Left cardiac atrium (tissue), 4 donors: ENCODE measurements around the gene NTM. TPM values are rescaled to one million over a fixed set of nuclear protein-coding genes. Genes with fewer than 3 reads are reported as not detected.

Experiments
- ATAC-seq, 2 donors: fragments of 200-7000 bp; cut with Tn5 transposase; one replicate each; pipeline ENCODE4 v1.9.1; 2020; ENCODE audit warnings: mild to moderate bottlenecking in 2 of 2, moderate library complexity in 2 of 2
- DNase-seq: peaks from one replicate; pipeline ENCODE4 v3.0.0-alpha.2; 2020
- intact Hi-C, 2 donors: fragments of 100-400 bp; cut with DNase I; formaldehyde crosslinking; loops; one replicate each; pipeline versions ENCODE4 v1.14.1 to v1.15.1; 2022 to 2023
- total RNA-seq, 2 donors: library from RNA; stranded (reverse); fragmentation: NEBNext Ultra II Directional; extraction: Animal tissue kit (Norgen Biotek cat#: 25700); gene quantifications; one replicate each; pipeline ENCODE4 v1.2.1, GENCODE V29; 2021
- donor health status: DM: no; HTN: yes; CAD: no.
- donor health status: DM: no; HTN: yes; CAD: no; lungs with severe emphysema.
- donor health status: DM: yes; HTN: yes; CAD: no.
- donor health status: Dilated cardiomyopathy.

Gene NTM
- total RNA-seq, 2 donors from 2014 or later, result 21.5 to 37.4 TPM

DNA sequence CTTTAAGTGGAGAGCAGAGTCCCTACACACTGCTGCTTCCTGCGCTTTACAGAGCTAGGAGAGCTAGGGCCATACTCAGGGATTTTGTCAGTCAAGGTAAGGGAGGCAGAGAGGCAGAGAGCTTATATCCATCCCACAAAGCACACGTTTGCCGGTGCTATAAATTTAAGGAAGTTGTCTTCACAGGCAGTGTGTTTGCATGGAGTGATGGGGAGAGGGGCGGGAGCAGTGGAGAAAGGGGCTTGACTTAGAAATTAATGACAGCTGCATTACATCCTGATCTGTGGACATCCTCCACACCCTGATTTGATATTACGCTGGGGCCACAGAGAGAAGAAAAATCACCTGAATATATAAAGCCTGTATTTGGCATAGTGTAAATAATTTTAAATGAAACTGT is 84.1 kb downstream of the NTM start:
- intact Hi-C loops, result no loop called here
- ATAC-seq (no peak), DNase-seq (no peak)

DNA sequence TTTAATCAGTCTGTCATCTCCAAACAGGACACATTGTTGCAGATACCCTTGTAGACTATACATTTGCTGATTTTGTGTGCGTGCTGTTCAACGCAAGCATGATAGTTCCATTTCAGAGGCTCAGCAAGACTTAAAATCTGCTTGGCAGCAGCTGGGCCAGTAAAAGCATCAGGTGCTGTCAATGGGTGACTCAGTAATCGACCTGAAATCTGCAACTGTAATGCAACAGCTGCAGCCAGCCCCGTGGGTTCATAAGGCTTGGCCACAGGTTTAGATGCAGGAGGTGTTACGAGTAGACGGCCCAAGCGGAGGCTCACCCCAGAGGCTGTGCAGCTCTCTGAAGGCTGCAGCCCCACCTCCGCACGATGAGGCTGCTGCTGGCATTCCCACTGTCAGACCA is 84.6 kb downstream of the NTM start:
- DNase-seq (no peak), ATAC-seq (no peak)
- intact Hi-C loops, result no loop called here

DNA sequence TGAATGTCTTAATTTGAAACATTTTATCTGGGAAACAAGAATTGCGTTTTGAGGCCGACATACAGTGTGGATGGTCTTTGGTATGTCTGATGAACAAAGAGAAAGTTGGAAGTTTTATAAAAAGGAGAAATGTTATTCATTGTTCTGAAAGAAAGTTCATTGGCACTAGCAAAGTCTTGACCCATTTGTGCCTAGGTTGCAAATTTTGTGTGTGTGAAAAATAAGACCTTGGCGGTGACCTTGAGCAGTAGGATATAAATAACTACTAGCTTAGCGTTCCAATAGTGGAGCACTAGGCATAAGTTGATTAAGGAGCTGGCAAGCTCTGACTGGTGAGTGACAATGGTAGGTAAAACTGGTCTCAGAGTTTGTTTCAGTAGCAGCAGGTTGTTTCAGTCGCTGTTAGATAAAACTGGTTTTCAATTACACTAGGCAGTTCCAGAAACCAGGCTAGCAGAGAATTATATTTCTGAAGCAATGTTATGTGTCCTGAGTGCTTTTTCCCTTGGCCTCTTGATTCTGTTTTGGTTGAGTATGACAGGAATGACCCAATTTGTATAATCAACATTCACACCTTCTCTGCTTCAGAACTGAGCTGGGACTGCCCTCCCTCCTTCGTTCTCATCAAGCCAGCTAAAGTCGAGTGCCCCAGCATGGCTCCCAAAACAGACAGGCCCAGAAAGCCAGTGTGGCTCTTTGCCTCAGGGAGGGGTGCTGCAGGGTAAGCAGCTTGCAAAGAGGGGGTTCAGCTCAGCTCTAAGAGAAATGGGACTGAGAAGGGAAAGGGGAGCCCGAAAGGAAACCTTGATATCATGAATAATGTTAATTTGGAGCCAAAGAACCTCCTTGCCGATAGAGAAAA is 85.7 kb downstream of the NTM start:
- peak; percentile 58 to 70 for ATAC-seq

DNA sequence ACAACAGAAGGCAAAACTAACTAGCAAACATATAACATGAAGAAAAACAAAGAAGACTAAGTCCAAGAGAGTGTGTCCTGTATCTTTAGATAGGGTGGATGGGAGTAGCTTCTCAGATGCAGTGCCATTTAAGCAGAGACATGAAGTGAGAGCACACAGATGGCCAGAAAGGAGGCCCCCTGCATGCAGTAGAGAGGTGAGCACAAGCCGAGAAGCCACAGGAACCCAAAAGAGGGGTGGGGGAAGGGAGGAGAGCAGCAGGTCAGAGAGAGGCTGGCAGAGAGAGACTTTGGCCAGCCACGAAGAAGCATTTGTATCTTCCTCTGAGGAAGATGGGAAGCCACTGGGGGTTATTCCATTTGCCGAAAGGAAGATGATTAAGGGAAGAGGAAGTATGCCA is 86.7 kb downstream of the NTM start:
- no peak for ATAC-seq
- intact Hi-C loops, result no loop called here
- DNase-seq, result no peak

More for the DNA sequence above, 85.7 kb downstream of the NTM start:
- intact Hi-C loops, result no loop called here
- no peak for DNase-seq

DNA sequence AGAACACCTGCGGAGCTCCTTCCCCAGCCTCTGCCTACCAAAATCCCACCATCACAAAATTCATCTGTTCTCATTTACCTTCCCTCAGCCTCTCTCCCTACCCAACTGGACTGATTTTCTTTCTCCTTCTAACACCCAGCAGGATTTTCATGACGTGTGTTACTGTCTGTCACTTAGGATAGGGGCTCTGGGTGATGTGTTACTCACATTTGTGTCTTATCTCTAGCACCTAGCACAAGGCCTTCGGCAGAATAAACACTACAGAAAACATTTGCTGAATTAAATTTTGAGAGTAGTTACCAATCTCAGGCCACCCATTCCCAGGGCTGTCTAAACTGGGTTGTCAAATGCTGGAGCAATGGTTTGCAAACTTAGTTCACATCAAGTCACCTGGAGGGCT is 88.0 kb downstream of the NTM start:
- intact Hi-C loops, result no loop called here
- DNase-seq, result no peak
- no peak for ATAC-seq

DNA sequence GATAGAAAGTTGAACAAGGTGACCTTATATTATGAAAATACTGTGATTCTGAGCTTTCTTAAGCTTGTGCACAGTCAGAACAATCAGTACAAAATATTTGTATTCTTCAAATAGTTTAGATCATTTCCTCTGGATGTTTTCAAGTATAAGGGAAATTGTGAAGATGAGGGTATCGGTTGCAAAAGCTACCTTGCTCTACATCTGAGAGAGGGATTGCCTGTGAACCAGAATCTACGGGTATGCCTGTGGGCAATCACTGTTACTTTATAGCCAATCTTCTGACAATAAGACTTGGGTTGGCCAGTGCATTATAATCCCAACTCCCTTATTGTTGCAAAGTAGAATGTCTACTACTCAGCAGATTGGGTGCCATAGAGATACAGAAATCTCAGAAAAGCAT is 90.5 kb downstream of the NTM start:
- no peak for ATAC-seq
- DNase-seq, result no peak
- intact Hi-C loops, result no loop called here

- ATAC-seq, result no peak
- intact Hi-C loops, result no loop called here
- DNase-seq, result no peak
These were observed 92.2 kb downstream of the NTM start for GRCh38 chr11:131462622-131463021.

GRCh38 chr11:131463162-131463561 is 92.7 kb downstream of the NTM start:
- DNase-seq, result no peak
- no peak for ATAC-seq
- intact Hi-C loops, result no loop called here

GRCh38 chr11:131463649-131464425 is 93.4 kb downstream of the NTM start:
- ATAC-seq (peak in 1 of 2 donors; percentile 26), DNase-seq (no peak)
- intact Hi-C loops, result no loop called here

DNA sequence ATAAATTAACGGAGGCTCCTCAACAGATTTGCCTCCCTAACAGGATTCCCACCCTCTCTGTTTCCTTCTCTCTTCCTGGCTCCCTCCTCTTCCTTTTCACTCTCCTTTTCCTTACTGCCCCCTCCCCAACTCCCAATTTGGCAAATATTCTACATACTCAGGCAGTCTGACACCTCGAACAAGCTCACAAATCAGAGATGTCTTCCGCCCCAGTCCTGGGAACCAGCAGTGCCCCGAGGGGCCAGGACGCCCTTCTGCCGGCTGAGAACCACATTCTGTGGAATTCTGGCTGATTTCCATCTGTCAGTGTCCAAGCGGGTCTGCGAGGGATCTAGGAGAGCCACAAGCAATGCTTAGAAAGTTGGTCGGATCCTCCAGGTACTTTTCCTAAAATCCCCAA is 94.0 kb downstream of the NTM start:
- intact Hi-C loops, result no loop called here
- DNase-seq (no peak), ATAC-seq (no peak)

DNA sequence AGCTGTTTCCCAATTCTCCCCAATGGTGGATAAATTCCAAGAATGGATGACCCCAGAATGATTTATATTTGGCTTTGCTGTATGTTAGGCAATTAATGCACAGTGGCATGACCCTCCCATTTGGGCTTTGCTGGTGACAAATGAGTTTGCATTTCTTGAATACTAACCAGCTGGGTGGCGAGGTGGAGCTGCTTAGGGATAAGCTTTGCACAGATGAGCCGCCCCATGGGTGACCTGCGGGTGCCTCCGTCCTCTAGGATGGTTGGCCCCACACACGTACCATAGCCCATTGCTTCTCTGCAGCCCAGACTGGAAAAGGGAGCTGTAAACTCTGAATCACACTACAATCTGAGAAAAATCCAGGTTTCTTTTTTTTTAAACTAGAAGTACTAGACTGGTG is 94.6 kb downstream of the NTM start:
- intact Hi-C loops, result no loop called here
- DNase-seq (no peak), ATAC-seq (no peak)

- ATAC-seq (no peak), DNase-seq (no peak)
- intact Hi-C loops, result no loop called here
These were observed 95.3 kb downstream of the NTM start for GRCh38 chr11:131465746-131466145.

DNA sequence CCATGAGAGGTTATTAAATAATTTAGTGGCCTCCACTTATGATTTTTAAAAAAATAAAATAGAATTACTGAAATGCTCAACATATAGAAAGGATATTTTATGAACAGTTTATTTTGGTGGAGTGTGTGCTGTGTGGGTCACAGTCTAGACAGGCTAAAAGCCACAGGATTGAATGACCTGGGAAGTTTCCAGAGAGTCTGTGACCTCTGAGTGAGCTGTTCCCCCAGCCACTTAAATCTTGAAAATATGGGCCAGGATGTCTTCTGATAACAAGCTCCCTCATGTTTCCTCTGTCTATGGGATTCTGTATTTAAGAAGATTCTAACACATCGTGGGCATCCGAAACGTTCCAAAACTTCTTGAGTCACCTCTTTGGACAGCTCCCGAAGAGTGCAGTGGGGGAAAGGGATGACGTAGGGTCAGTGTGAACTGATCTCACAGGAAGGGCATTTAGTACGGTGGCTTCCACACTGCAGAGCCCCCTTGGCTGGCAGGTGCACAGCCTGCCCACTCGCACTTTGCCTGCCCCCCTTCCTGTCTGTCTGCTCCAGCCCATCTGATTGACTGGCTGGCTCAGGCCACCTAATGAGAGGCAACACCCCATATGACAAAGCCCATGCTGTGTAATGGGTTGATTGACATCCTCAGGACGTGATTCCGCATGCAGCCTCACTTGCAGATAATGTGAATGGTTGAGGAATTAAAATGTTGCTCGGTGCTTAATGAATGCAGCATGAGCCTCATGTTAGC is 97.4 kb downstream of the NTM start:
- ATAC-seq (peak in 1 of 2 donors; percentile 82), DNase-seq (no peak)
- intact Hi-C loops, result no loop called here

GRCh38 chr11:131468565-131468964 is 98.2 kb downstream of the NTM start:
- intact Hi-C loops, result no loop called here
- ATAC-seq (peak in 1 of 2 donors; percentile 19), DNase-seq (no peak)

DNA sequence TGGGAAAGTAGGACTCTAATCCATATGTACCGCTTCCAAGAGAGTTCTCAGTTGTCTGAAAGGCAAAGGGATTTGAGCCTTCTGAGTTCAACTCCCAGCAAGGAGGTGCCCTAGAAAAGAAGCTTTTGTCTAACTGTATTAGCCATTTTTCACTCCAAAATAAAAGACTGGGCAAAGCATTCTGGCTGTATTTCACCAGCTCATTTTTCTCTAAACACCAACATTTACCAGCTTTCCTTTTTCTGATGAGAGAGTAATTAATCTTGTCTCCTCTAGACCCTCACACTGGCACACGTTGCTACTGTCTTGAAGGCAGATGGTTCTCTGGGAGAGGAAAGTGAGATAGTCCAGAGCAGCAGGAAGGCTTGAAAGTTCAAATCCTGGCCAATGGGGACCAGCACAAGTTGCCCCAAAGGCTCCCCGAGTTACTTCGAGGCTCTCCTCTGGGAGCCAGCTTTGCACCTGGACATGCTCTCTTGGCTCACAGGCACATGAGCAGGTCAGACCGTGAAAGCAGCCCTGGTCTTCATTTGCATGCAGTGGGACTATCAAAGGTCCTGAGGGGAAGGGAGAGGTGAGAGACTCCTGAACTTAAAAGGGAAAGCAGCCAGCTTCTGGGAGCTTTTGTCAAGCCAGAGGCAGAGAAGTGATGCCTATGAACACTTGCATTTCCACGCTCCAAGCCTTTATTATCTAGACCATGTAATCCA is 100.0 kb downstream of the NTM start:
- intact Hi-C loops, result no loop called here
- ATAC-seq, result no peak
- DNase-seq, result no peak

DNA sequence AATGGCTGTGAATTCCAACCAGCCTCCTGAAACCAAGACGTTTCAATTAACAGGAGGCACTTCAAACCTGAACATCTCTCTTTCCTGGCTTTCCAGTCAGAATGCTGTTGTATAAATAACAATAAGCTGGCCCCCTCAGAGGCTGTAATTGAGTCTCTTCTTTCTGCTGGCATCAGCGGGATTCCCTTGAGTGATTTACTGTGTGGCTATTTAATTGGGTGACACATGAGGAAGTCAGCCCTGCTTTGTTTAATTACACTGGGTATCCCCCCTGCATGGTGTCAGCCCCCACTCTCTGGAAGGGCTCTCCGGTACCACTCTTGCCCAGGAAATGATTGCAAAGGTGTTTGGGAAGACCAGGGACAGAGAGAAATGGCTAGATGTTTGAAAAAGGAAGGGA is 101.6 kb downstream of the NTM start:
- DNase-seq, result no peak
- no peak for ATAC-seq
- intact Hi-C loops, result no loop called here

- ATAC-seq (no peak), DNase-seq (no peak)
- intact Hi-C loops, result no loop called here
These were observed 104.5 kb downstream of the NTM start for GRCh38 chr11:131474947-131475346.

- ATAC-seq (no peak), DNase-seq (no peak)
- intact Hi-C loops, result no loop called here
These were observed 105.9 kb downstream of the NTM start for GRCh38 chr11:131476266-131476665.

DNA sequence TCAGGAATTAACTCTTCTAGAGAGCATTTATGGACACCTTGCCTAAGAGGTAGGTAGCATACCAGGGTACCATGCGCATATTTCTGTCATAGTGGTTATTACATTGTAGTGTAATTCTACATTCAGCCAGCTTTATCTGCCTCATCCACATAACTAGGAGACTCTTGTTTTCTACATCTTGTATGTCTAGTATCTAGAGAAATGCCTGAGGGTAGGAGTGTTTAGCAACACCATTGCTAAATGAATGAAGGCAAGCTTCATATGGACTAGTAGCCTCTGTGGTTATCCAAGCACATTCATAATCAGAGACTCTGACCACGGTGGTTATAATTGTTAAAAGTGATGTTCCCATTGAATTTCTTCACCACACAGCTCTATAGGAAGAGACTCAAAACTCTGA is 107.9 kb downstream of the NTM start:
- intact Hi-C loops, result no loop called here
- DNase-seq (no peak), ATAC-seq (no peak)
